Spleen (tissue), 7 donors: ENCODE data around the gene SORCS2.

Experiments
- CTCF ChIP-seq, 11 experiments: fragments of 200-600 bp in 7 of 11; fragments of 450-650 bp in 4 of 11; sonication (generic) in 4 of 11; IDR thresholded peaks in 8 of 11; conservative IDR thresholded peaks in 3 of 11; 1 replicate in 7 of 11; 2 replicates in 4 of 11; pipeline versions ENCODE4 v1.4.0 to v1.8.0; 2016 to 2021; ENCODE audit warnings: antibody characterized with exemption in 11 of 11, inconsistent platforms in 4 of 11, mild to moderate bottlenecking in 1 of 11
- POLR2A ChIP-seq, 3 donors: fragments of 450-650 bp; IDR thresholded peaks; one replicate each; pipeline ENCODE4 v1.5.1; 2017; ENCODE audit warnings: antibody characterized with exemption in 3 of 3, mild to moderate bottlenecking in 1 of 3
- donor health status: DM: no; HTN: no; CAD: no; lungs with moderate emphysema.
- donor health status: DM: no; HTN: no; CAD: no.
- donor health status: DM: no; HTN: no; CAD: no.

GRCh38 chr4:7752649-7753048 is 560.3 kb downstream of the SORCS2 start:
- TF ChIP-seq POLR2A (IDR thresholded peaks at IDR 0.05) (no peak), CTCF (IDR thresholded peaks at IDR 0.05 in 8 of 11, conservative IDR thresholded peaks at IDR 0.05 in 3 of 11) (no peak)
